ENCODE measurements around the gene RSRC1.
"Not testable (repeated sequence)": the region's sequence is repeated elsewhere in the genome, so short reads cannot be mapped to it uniquely, and the experiment has no call there.

The RSRC1 gene

DNA sequence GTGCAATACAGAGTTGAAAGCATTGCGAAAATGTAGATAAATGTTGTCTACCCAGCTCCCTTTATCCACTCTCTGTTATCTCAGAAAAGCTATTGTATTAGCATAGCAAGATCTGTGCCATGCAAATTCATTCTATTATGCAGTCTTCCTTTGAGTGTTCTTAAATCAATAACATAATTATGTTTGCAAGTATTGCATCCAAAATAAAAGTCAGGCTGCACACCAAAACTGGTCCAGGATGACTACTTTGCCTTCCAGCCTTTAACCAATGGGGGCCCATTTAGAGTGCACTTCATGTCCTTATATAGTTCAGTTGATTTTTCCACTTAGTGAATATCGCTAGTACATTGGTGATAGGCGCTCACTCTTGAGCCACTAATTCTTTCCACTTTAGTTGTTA, 353.7 kb downstream of the RSRC1 start:
- no peak for DNase-seq (ENCODE audit: low spot score)

DNA sequence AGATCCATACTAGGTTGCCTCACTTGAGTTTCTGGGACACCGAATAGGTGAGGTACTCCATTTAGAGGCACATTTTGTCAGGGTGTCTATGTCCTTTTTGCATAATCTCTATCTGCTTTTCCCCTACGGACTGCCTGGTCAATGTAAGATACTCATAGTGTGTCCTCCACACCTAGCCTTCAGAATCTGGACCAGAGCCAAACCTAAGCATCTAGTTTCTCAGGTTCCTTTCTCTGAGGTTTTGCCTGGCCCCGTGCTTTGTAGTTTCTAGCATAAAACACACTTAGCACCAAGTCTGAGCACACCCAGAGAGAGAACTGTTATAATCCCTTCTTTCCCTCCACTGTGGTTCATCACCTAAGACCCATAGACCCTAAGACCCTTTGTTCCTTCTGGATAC, 355.2 kb downstream of the RSRC1 start:
- DNase-seq (ENCODE audit: low spot score): no peak

DNA sequence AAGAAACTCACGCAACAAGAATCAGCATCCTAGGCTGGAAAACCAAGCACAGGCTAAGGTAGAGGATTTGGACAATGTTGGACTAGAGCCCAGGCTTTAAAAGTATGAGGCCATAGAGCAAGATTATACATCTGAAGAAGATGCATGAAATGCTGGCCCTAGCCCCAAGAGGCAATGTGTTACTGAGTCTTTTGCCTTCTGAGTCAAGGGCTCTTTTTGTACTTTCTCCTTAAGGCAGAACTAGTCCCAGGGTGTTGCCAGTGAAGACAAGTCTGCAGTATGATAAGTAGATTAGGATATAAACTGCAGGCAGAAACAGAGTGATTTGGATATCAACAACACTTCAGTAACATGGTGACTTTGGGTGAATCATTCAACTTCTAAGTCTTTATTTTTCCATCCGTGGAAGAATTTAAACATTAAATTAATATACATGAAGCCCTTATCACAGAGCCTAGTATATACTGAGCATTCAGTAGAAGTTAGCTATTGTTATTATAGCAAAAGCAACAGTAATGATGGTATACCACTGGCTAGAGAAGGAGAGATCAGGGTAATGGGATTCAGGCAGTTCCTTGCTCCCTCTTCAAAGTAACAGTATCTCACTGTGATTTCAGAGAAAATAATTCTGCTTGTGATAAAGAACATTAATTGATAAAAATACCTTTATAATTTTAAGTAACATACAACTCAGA, 361.2 kb downstream of the RSRC1 start:
- DNase-seq (ENCODE audit: low spot score): no peak

DNA sequence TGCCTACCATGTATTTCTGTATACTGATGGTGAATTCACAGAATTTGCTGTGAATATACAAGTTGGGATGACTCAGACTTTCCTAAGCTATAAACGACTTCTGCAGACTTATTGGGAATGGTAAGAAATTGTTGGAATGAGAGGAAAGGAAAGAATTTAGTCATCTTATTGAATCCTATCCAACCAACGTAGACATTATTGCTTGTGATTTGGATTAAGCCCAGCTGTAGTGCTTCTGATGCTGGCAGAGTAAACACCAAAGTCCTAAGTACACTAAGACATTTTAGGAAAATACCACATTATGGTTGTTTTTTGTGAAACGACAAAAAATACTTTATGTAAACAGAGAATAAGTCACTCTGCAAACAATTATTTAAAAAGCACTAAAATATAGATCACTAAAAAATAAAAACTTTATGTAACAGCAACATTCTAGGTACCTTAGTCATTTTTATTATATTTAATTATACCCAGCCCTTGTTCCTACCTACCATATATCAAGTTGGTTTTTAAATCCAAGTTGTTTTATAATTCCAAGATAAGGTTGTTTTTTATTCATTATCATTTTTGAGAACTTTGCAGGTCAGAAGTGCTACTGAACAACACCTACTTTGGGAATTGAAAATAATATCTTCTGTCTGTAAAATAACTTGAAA, 361.9 kb downstream of the RSRC1 start:
- DNase-seq (ENCODE audit: low spot score): peak; percentile 5

DNA sequence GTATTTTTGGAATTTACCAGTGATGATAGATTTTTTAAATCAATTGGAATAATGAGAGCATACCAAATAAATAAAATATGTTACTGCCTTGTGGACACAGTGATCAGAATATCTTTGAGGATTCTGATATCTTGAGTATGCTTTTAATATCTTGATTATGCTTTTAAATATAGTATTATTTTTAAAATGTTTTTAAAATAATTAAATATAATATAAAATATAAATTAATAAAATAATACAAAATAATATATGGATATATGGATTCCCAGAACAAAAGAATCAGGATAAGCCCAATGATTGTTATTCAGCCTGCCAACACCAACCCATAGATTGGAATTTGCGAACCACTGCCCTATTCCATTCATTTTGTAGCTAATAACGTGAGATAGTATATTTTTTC, 369.2 kb downstream of the RSRC1 start:
- no peak for DNase-seq (ENCODE audit: low spot score)

DNA sequence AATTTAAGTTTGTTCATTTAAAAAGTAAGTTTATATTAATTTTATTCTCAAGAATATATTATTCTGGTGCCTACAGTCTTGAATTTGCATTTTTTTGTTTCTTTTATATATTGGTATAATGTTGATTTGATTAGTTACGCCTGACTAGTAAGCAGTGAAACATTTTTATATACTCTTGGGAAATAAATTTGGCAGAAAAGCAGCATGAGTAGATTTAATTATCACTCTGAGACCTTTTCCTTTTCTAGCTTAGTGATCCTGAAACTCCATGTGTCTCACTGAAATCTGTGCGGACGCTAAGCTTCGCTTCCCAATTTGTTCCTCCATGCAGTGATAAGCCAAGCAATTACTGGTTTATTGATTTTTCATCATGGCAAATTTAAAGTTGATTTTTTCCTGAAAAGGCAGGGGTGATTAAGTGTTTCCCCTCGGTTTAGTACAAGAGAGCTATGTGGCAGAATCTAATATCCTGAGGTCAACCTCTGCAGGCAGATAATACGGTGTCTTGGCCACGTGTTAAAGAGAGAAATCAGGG, 373.9 kb downstream of the RSRC1 start:
- no peak for DNase-seq (ENCODE audit: low spot score)

DNA sequence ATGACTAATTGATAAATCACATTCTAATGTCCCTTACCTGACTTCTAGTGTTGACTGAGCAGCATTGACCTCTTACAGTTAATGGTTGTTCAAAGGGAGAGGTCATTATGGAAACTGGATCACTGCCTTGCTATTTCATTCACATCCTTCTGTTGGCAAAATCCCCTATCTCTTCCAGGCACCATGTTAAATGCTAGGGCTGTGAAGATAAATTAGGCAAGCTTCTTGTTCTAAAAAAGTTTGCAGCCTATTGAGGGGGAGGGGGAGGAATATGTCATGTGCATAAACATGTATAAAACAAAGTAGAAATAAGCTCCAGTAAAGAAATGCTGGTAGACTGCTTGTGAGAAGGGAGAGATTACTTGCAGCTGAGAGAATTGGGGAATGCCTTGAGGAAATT, 376.3 kb downstream of the RSRC1 start:
- DNase-seq (ENCODE audit: low spot score): no peak

DNA sequence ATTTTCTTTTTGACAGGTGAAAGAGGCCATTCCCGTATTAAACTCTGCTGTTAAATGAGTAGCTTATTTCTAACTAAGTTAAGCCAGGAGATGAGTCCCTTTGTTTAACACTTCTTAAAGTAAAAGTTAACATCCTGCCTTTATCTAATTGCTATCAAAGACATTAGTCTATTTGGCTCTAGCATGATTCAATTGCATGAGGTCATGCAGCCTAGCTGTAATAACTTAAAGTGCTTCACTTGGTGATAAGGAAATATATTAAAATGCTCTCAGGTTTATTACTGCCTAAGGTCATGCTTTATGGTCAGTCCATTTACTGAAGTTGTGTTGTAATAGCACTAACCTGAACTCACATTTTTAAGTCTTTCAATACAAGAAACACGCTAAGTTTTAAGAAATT, 378.8 kb downstream of the RSRC1 start:
- DNase-seq (ENCODE audit: low spot score): no peak

DNA sequence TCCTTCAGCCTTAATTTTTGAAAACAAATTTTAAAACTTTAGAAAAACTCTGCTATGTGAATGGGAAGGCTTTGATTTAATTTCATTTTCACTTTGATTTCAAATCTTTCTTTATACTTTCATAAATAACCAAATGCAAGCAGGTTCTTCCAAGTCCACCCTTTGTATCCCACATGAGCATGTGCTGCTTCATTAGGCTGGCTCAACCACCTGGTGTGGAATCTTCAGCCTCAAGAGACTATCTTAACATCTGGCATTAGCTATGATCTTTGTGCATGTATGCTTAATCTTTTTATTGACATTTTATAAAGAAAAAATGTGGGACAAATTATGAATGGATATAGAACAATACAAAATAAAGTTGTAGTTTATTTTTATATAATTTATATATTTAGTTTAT, 379.3 kb downstream of the RSRC1 start:
- DNase-seq (ENCODE audit: low spot score): no peak

DNA sequence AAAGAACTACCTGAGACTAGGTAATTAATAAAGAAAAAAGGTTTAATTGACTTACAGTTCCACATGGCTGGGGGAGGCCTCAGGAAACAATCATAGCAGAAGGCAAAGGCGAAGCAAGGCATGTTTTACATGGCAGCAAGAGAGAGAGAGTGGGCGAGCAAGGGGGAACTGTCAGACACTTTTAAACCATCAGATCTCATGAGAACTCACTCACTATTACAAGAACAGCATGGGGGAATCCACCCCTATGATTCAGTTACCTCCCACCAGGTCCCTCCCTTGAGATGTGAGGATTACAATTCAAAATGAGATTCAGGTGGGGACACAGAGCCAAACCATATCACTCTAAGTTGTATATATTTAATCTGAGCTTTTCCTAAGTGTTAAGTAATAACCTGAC, 382.1 kb downstream of the RSRC1 start:
- no peak for DNase-seq (ENCODE audit: low spot score)

DNA sequence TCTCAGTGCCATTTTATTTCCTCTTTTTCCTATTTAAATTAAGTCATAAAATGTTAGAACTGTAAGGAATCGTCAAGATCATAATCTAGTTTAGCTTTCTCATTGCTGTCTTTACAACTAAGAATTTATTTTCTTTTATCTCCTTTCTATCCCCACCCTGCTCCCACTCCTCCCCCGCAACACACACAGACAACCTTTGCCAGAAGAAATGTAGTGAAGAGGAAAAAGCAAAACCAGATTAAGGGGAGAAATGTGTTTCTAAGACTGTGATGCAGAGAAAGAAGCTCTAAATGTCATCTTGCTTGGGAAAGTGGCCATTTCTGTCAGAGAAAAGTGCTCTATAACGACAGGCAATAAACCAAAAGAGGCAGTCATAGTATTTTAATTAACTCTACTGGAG, 382.8 kb downstream of the RSRC1 start:
- no peak for DNase-seq (ENCODE audit: low spot score)

DNA sequence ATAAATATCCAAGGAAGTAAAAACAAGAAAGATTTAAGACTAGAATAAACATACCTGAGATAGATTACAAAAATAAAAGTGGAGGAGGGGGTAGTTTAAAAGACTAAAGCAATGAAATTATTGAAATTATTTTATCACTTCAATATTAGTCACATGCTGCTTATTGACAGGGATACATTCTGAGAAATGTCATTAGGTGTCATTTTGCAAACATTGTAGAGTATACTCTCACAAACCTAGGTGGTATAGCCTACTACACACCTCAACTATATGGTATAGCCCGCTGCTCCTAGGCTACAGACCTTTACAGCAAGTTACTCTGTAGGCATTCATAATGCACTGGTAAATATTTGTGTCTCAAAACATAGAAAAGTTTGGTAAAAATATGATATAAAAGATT, 384.0 kb downstream of the RSRC1 start:
- DNase-seq (ENCODE audit: low spot score): no peak

DNA sequence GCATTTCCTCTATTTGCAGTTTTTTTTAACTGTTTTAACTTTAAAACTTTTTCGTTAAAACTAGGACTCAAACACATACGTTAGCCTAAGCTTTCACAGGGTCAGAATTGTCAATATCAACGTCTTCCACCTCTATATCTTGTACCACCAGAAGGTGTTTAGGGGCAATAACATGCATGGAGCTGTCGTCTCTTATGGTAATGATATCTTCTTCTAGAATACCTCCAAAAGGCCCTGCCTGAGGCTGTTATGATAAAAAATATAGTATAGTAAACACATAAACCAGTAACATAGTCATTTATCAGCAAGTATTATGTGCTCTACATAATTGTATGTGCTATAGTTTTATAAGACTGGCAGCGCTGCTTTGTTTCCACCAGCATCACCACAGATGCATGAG, 384.8 kb downstream of the RSRC1 start:
- no peak for DNase-seq (ENCODE audit: low spot score)

DNA sequence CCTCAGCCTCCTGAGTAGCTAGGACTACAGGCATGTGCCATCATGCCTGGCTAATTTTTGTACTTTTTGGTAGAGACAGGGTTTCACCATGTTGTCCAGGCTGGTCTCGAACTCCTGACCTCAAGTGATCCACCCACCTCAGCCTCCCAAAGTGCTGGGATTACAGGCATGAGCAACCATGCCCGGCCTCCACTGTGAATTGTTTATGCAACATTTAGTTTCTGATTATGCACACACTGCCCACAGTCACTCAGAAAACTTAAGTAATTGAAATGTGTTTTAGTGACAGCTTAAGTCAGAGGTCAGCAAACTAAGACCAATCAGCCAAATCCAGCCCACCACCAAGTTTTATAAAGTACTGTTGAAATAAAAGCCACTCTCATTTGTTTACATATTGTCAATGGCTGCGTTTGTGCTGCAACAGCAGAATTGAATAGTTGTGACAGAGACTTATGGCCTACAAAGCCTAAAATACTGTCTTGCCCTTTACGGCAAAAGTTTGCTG, 385.6 kb downstream of the RSRC1 start:
- DNase-seq (ENCODE audit: low spot score): not testable (repeated sequence)

DNA sequence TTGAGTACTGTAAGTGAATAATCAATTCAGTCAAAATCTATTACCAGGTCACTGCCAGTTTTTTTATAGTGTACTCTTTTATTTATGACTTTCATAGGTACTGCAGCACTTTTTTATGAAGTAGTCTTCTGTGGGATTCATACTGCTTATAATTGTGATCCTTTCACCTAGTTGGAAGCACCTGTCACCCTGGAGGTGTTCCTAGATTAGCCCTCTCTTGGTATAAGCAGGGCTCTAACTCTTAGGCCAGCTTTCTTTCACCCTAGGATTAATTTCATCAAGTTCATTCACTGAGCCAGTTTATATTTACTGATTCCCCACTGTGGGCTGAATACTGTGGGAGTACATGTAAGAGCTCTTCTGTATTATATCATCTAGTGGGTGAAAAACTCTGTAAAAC, 395.2 kb downstream of the RSRC1 start:
- no peak for DNase-seq (ENCODE audit: low spot score)

DNA sequence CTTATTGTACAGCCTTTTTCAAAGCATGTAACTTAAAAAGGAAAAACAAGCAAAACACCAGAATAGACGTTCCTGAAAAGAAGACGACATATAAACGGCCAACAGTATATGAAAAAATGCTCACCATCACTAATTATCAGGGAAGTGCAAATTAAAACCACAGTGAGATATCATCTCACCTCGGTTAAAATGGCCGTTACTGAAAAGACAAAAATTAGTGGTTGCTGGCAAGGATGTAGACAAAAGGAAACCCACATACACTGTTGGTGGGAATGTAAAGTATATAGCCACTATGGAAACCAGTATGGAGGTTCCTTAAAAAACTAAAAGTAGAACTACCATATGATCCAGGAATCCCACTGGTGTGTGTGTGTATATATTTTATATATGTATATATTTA, 396.6 kb downstream of the RSRC1 start:
- DNase-seq (ENCODE audit: low spot score): no peak

DNA sequence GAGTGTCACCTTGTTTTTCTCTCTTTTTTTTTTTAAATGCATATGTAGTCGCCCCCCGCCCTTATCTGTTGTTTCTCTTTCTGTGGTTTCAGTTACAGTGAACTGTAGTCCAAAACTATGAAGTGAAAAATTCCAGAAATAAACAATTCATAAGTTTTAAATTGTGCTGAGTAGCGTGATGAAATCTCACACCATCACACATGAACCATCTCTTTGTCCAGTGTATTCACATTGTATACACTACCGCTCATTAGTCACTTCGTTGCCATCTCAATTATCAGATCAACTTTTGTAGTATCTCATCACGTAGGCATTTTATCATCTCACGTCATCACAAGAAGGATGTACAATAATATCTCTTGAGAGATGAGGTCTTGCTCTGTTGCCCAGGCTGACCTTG, 398.6 kb downstream of the RSRC1 start:
- DNase-seq (ENCODE audit: low spot score): no peak

DNA sequence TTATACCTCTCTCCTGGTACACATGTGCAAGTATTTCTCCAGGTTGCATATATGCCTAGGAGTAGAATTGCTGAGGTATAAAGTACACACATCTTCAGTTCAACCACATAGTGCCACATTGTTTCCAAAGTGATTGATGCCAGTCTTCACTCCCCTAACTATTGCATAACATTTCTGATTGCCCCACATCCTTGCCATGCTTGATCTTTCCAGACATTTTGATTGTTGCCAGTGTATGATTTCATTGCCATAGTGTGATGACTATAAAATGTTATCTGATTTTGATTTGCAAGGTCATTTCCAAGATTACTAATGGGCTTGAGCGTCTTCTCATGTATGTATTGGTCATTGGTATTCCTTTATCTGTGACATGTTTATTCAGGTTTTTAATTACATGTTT, 400.0 kb downstream of the RSRC1 start:
- no peak for DNase-seq (ENCODE audit: low spot score)

DNA sequence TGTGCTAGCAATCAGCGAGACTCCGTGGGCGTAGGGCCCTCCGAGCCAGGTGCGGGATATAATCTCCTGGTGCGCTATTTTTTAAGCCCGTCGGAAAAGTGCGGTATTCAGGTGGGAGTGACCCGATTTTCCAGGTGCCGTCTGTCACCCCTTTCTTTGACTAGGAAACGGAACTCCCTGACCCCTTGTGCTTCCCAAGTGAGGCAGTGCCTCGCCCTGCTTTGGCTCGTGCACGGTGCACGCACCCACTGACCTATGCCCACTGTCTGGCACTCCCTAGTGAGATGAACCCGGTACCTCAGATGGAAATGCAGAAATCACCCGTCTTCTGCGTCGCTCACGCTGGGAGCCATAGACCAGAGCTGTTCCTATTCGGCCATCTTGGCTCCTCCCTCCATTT, 406.8 kb downstream of the RSRC1 start:
- DNase-seq (ENCODE audit: low spot score): not testable (repeated sequence)

DNA sequence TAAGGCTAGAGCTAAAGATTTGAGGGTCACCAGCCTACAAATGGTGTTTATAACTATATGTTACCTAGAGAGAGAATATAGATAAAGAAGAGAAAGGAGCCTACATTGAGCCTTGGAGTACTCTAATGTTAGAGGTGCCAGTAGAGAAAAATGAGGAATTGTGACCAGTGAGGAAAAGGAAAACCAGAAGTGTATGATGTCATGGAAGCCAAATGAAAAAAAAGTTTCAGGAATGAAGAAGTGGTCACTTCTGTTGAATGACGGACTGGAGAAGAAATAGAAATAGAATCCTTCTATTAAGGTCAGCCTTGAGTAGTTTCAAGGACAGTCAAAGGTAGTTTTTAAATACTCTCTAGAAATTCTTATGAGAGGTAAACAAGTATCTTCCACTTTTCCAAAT, 409.9 kb downstream of the RSRC1 start:
- no peak for DNase-seq (ENCODE audit: low spot score)

DNA sequence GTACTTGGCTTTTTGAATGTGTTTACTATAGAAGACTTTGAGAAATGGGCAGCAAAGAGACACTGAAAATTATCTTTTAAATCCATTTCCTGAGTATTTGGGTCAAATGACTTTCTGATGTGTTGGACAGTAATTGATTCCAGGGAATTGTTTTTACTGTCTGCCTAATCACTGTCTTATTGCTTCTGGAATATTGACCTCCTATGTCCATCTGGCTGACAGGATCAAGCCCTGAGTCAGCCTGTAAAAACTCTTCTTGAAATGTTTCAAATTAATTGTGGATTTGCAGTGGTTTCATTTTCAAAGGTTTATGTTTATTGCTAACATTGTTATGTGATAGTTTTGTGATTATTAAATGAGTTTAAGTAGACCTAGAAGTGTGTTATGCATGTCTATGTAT, 410.5 kb downstream of the RSRC1 start:
- no peak for DNase-seq (ENCODE audit: low spot score)

DNA sequence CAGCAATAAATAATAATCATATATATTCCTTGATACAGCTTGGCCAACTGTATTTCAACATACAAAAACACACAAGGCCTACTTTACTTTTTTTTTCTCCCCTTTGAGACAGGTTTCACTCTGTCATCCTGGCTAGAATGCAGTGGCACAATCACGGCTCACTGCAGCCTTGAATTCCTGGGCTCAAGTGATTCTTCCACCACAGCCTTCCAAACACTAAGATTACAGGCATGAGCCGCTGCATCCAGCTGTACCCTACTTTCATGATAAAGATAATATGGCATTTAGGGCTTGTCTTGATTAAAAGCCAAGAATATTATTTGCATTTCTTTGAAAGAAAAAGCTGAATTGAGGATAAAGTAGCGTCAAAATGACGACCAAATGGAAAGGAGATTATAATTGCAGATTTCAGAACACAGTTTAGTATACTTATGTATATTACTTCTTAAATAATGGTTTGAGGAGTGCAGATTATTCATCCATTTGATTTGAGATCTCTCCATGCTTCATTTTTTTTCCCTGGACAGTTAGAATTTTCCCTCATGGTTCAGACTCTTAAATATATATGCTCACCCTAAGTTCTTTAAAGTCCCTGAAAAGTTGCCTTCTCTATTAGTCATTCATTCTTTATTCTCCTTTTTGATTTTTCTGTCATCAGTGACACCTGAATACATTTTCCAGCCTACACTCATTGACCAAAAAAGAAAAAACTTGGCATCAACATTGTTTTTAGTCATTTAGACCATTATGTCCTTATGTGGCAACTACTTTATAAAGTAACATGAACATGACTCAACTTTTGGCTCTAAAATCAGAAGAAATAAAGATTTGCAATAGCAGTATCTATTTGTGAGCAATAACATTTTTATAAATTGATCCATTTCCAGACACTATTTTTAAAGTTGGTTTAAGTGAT, 412.6 kb downstream of the RSRC1 start:
- no peak for DNase-seq (ENCODE audit: low spot score)
